H1 (cell line): ENCODE measurements around the gene ZNF483. TPM values are rescaled to one million over a fixed set of nuclear protein-coding genes. Genes with fewer than 3 reads are reported as not detected.

Experiments
- CTCF ChIA-PET: fragments of 300-600 bp; sonication (Branson Sonifier 250); formaldehyde crosslinking; loops from one replicate; lab custom pipeline; 2021; ENCODE audit not compliant: partially characterized antibody; lab: Charles Lee
- POLR2A ChIA-PET: fragments of 300-600 bp; sonication (Branson Sonifier 250); formaldehyde crosslinking; loops from one replicate; lab custom pipeline; 2021; ENCODE audit warnings: inconsistent platforms; ENCODE audit not compliant: partially characterized antibody; lab: Charles Lee
- DNase-seq, 2 experiments: peaks; one replicate each; pipeline versions ENCODE4 v3.0.0 to v3.0.0-alpha.2; 2010 to 2022; ENCODE audit warnings: low spot score in 2 of 2, low read depth in 1 of 2, mixed read lengths in 1 of 2
- FAIRE-seq: peaks from 2 replicates; lab custom pipeline; 2011; peaks lifted over from hg19 to GRCh38; lab: Jason Lieb, UNC
- H2AFZ ChIP-seq: 2 replicates; pipeline ENCODE4 v1.8.1; 2012; ENCODE audit warnings: low read length, inconsistent platforms
- H2AK5ac ChIP-seq: 2 replicates; pipeline ENCODE4 v1.6.1; 2013; ENCODE audit warnings: low read depth, low read length
- H2BK120ac ChIP-seq: replicated peaks from 2 replicates; pipeline ENCODE3; 2013; ENCODE audit warnings: low read depth, low read length, inconsistent platforms
- H2BK12ac ChIP-seq: 2 replicates; pipeline ENCODE4 v1.6.1; 2013; ENCODE audit warnings: low read depth, low read length
- H2BK15ac ChIP-seq: 2 replicates; pipeline ENCODE4 v1.6.1; 2013; ENCODE audit warnings: low read length
- H2BK20ac ChIP-seq: 2 replicates; pipeline ENCODE4 v1.6.1; 2013; ENCODE audit warnings: low read length
- H2BK5ac ChIP-seq: 2 replicates; pipeline ENCODE4 v1.6.1; 2013; ENCODE audit warnings: low read depth, low read length
- H3K14ac ChIP-seq: 2 replicates; pipeline ENCODE4 v1.6.1; 2013; ENCODE audit warnings: inconsistent platforms; ENCODE audit not compliant: insufficient read length
- H3K18ac ChIP-seq: 2 replicates; pipeline ENCODE4 v1.6.1; 2013; ENCODE audit warnings: low read length; ENCODE audit errors: extremely low read depth
- H3K23ac ChIP-seq: 2 replicates; pipeline ENCODE4 v1.6.1; 2013; ENCODE audit warnings: inconsistent platforms; ENCODE audit not compliant: insufficient read length
- H3K23me2 ChIP-seq: 2 replicates; pipeline ENCODE4 v1.6.1; 2013; ENCODE audit warnings: low read depth, low read length
- H3K27ac ChIP-seq: 2 replicates; pipeline ENCODE4 v1.6.1; 2011; ENCODE audit warnings: low read depth, low read length, inconsistent platforms
- H3K27me3 ChIP-seq, 4 experiments: replicated peaks in 1 of 4; 1 replicate in 1 of 4; 2 replicates in 3 of 4; pipeline versions ENCODE4 v1.6.1 to v1.8.1; 2011 to 2013; ENCODE audit warnings: low read length in 3 of 4, mild to moderate bottlenecking in 3 of 4, inconsistent platforms in 2 of 4, mixed read lengths in 2 of 4, moderate library complexity in 1 of 4; ENCODE audit not compliant: control insufficient read depth in 3 of 4, insufficient read depth in 3 of 4; ENCODE audit errors: extremely low read depth in 1 of 4
- H3K36me3 ChIP-seq, 4 experiments: 2 replicates each; pipeline versions ENCODE4 v1.6.1 to v1.8.1; 2011 to 2013; ENCODE audit warnings: mild to moderate bottlenecking in 4 of 4, low read length in 3 of 4, moderate library complexity in 2 of 4, control low read depth in 1 of 4, inconsistent platforms in 1 of 4; ENCODE audit not compliant: insufficient read depth in 4 of 4, control insufficient read depth in 2 of 4
- H3K4ac ChIP-seq: replicated peaks from 2 replicates; pipeline ENCODE3; 2013; ENCODE audit warnings: low read length, low read depth, mixed read lengths, inconsistent platforms; ENCODE audit not compliant: insufficient read length
- H3K4me1 ChIP-seq, 4 experiments: replicated peaks in 1 of 4; 1 replicate in 1 of 4; 2 replicates in 3 of 4; pipeline versions ENCODE4 v1.6.1 to v1.8.1; 2011 to 2013; ENCODE audit warnings: low read length in 3 of 4, inconsistent platforms in 2 of 4, mixed read lengths in 1 of 4; ENCODE audit not compliant: insufficient read depth in 4 of 4, control insufficient read depth in 3 of 4
- H3K4me2 ChIP-seq, 2 experiments: 2 replicates each; pipeline versions ENCODE4 v1.6.1 to v1.8.1; 2011 to 2013; ENCODE audit warnings: low read depth in 2 of 2, low read length in 2 of 2, control low read depth in 1 of 2, inconsistent platforms in 1 of 2, mild to moderate bottlenecking in 1 of 2; ENCODE audit not compliant: insufficient read depth in 1 of 2
- H3K4me3 ChIP-seq, 4 experiments: fragments of 200-600, 300-600 bp in 1 of 4; sonication (generic), shearing (Covaris generic), sonication (Bioruptor Twin) in 1 of 4; 2 replicates each; pipeline versions ENCODE4 v1.5.1 to v1.8.1; 2011 to 2016; ENCODE audit warnings: low read length in 4 of 4, low read depth in 3 of 4, control low read depth in 2 of 4, inconsistent platforms in 2 of 4, mild to moderate bottlenecking in 2 of 4, mixed read lengths in 1 of 4, moderate library complexity in 1 of 4; ENCODE audit not compliant: insufficient read depth in 2 of 4; ENCODE audit errors: extremely low read depth in 1 of 4
- H3K56ac ChIP-seq: replicated peaks from 2 replicates; pipeline ENCODE3; 2013; ENCODE audit warnings: low read depth, mild to moderate bottlenecking, mixed read lengths, low read length, inconsistent platforms; ENCODE audit not compliant: insufficient read length
- H3K79me1 ChIP-seq: 2 replicates; pipeline ENCODE4 v1.6.1; 2013; ENCODE audit warnings: low read depth, low read length, control low read depth
- H3K79me2 ChIP-seq, 2 experiments: 2 replicates each; pipeline versions ENCODE4 v1.6.1 to v1.8.1; 2012 to 2013; ENCODE audit warnings: low read length in 2 of 2, mild to moderate bottlenecking in 2 of 2, inconsistent platforms in 1 of 2; ENCODE audit not compliant: insufficient read depth in 2 of 2, control insufficient read depth in 1 of 2
- H3K9ac ChIP-seq, 4 experiments: replicated peaks in 1 of 4; 1 replicate in 1 of 4; 2 replicates in 3 of 4; pipeline versions ENCODE4 v1.6.1 to v1.8.1; 2011 to 2013; ENCODE audit warnings: low read depth in 3 of 4, low read length in 3 of 4, control low read depth in 2 of 4, mild to moderate bottlenecking in 2 of 4, moderate library complexity in 2 of 4, inconsistent platforms in 1 of 4; ENCODE audit errors: extremely low read depth in 1 of 4
- H3K9me3 ChIP-seq, 2 experiments: 2 replicates each; pipeline versions ENCODE4 v1.6.1 to v1.8.1; 2012 to 2013; ENCODE audit warnings: mild to moderate bottlenecking in 2 of 2, moderate library complexity in 2 of 2, control low read depth in 1 of 2, inconsistent platforms in 1 of 2, low read depth in 1 of 2, low read length in 1 of 2, mixed read lengths in 1 of 2; ENCODE audit not compliant: insufficient read depth in 2 of 2
- H4K20me1 ChIP-seq, 2 experiments: replicated peaks in 1 of 2; 2 replicates each; pipeline versions ENCODE3 to v1.8.1; 2011 to 2013; ENCODE audit warnings: inconsistent platforms in 2 of 2, low read length in 2 of 2, mild to moderate bottlenecking in 1 of 2; ENCODE audit not compliant: insufficient read depth in 2 of 2, control insufficient read depth in 1 of 2
- H4K5ac ChIP-seq: 2 replicates; pipeline ENCODE4 v1.6.1; 2013; ENCODE audit warnings: low read length, low read depth, mixed read lengths, inconsistent platforms; ENCODE audit not compliant: insufficient read length
- H4K8ac ChIP-seq: 2 replicates; pipeline ENCODE4 v1.8.0; 2013; ENCODE audit warnings: mild to moderate bottlenecking, moderate library complexity, low read length, inconsistent platforms; ENCODE audit not compliant: insufficient read depth; ENCODE audit errors: extremely low read depth
- H4K91ac ChIP-seq: replicated peaks from 2 replicates; pipeline ENCODE3; 2013; ENCODE audit warnings: low read length, mixed read lengths, inconsistent platforms; ENCODE audit not compliant: insufficient read length
- ASH2L ChIP-seq: fragments of 200-600, 300-600 bp; sonication (generic); IDR thresholded peaks from one replicate; pipeline ENCODE4 v1.7.1; 2017; ENCODE audit warnings: low read length
- E2F6 ChIP-seq: IDR thresholded peaks from 2 replicates; pipeline ENCODE4 v1.6.1; 2012; ENCODE audit warnings: inconsistent platforms
- HDAC6 ChIP-seq: IDR thresholded peaks from one replicate; pipeline ENCODE4 v1.7.1; 2012; ENCODE audit warnings: low read depth, mild to moderate bottlenecking, inconsistent platforms, low read length, moderate library complexity
- NANOG ChIP-seq: IDR thresholded peaks from 2 replicates; pipeline ENCODE4 v1.6.1; 2011; ENCODE audit warnings: low read length, low read depth, mild to moderate bottlenecking, inconsistent platforms; ENCODE audit not compliant: insufficient read depth, poor library complexity, severe bottlenecking
- SIN3A ChIP-seq, 2 experiments: IDR thresholded peaks in 1 of 2; conservative IDR thresholded peaks in 1 of 2; 2 replicates each; pipeline ENCODE4 v1.6.1; 2011 to 2012; ENCODE audit warnings: low read length in 2 of 2, improper control_type of control experiment in 1 of 2, low read depth in 1 of 2, mild to moderate bottlenecking in 1 of 2
- SIX5 ChIP-seq: IDR thresholded peaks from 2 replicates; pipeline ENCODE4 v1.6.1; 2011; ENCODE audit warnings: mild to moderate bottlenecking, low read depth, low read length
- SRF ChIP-seq: IDR thresholded peaks from 2 replicates; pipeline ENCODE4 v1.6.1; 2011; ENCODE audit warnings: mild to moderate bottlenecking, low read depth, low read length, moderate library complexity
- TAF1 ChIP-seq: IDR thresholded peaks from 2 replicates; pipeline ENCODE4 v1.6.1; 2011; ENCODE audit warnings: mild to moderate bottlenecking, low read depth, low read length
- USF2 ChIP-seq: IDR thresholded peaks from 2 replicates; pipeline ENCODE4 v1.6.1; 2011; ENCODE audit warnings: low read length, improper control_type of control experiment
- polyA plus RNA-seq, 7 experiments: library from polyadenylated mRNA; depleted of rRNA in 3 of 7; stranded (reverse) in 5 of 7; unstranded in 2 of 7; fragments of >200 nt in 5 of 7; fragments of 200-250 nt in 2 of 7; gene quantifications; 1 replicate in 5 of 7; 2 replicates in 1 of 7; 4 replicates in 1 of 7; pipeline versions ENCODE4 v1.2.1 to v1.2.3, GENCODE V29; 2011 to 2013; ENCODE audit warnings: missing spikeins in 2 of 7, mixed read lengths in 2 of 7
- total RNA-seq: library from RNA; stranded (reverse); fragmentation: NEBNext Ultra II Directional; extraction: Animal tissue kit (Norgen Biotek cat#: 25700); gene quantifications from 2 replicates; pipeline ENCODE4 v1.2.1, GENCODE V29; 2021
- TF ChIP-seq, protein P1 (sequence below): IDR thresholded peaks from 2 replicates; pipeline ENCODE4 v1.6.1; 2012; ENCODE audit warnings: low read length, inconsistent platforms

ZNF483 gene
- total and polyA plus RNA-seq, 2 of the 8 experiments (the other 6 are each of a cell fraction or from before 2014, with no cell fraction given) = 4.8 to 83.8 TPM

DNA sequence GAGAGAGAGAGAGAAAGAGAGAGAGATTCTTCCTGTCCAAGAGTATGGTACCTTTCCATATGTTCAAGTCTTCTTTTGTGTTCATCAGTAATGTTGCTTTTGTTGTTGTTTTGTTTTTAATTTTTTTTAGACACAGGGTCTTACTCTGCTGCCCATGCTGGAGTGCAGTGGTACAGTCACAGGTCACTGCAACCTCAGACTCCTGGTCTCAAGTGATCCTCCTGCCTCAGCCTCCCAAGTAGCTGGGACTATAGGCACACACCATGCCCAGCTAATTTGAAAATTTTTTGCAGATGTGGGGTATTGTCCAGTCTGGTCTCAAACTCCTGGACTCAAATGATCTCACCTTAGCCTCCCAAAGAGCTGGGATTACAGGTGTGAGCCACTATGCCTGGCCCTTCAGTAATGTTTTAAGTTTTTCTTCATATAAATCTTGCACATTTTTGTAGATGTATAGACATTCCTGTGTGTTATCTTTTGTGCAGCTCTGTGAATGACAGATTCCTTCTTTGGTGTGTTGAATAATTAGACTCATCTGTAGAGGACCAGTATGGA is 36.3 kb downstream of the ZNF483 start:
- Histone ChIP-seq H3K27me3 (no peaks in the 10 kb centered on the region), H2BK15ac (no peak overlapping the region), H2AFZ (no peak overlapping the region), H2BK5ac (no peak overlapping the region), H2BK120ac (no peak overlapping the region), H3K18ac (no peak overlapping the region), H3K79me1 (no peaks in the 10 kb centered on the region), H2BK12ac (no peak overlapping the region), H3K4me1 (no peaks in the 10 kb centered on the region), H3K23me2 (no peaks in the 10 kb centered on the region; the same call in 1 of the 2 replicates), H4K5ac (no peak overlapping the region), H3K27ac (no peak overlapping the region), H3K4ac (no peak overlapping the region), H3K9me3 (0 out of 4 replicates have a peak, but pooled peaks cover 0 to 3% of the 10 kb centered on the region in 2 experiments), H2AK5ac (no peak overlapping the region), H3K4me2 (no peak overlapping the region), H3K4me3 (no peak overlapping the region), H3K56ac (no peak overlapping the region), H4K91ac (no peak overlapping the region), H2BK20ac (no peak overlapping the region), H3K79me2 (no peaks in the 10 kb centered on the region), H4K8ac (no peak overlapping the region), H3K14ac (no peak overlapping the region), H3K23ac (no peak overlapping the region), H4K20me1 (no peaks in the 10 kb centered on the region), H3K9ac (no peak overlapping the region), H3K36me3 (peaks cover 0 to 8% (median 0%) of the 10 kb centered on the region in 4 experiments; a peak in 2 of 8 replicates)
- CTCF ChIA-PET = no interaction called here
- DNase-seq = no peak
- POLR2A ChIA-PET = interaction anchor here (0.7 to 1.4 kb wide), 4 partner anchors 8 to 34 kb away, joined by 3 to 4 read pairs (median 4); no protein-coding TSS in a partner anchor
- no peak for FAIRE-seq
- TF ChIP-seq E2F6 (no peak), SRF (no peak), NANOG (no peak), ASH2L (no peak), TAF1 (no peak), USF2 (no peak), SIN3A (conservative IDR thresholded peaks at IDR 0.05 in 1 of 2, IDR thresholded peaks at IDR 0.05 in 1 of 2; ENCODE audit: low read depth in 1 of 2, low read length in 2 of 2) (no peak), SIX5 (no peak), HDAC6 (no peak)
- TF ChIP-seq, protein P1, sequence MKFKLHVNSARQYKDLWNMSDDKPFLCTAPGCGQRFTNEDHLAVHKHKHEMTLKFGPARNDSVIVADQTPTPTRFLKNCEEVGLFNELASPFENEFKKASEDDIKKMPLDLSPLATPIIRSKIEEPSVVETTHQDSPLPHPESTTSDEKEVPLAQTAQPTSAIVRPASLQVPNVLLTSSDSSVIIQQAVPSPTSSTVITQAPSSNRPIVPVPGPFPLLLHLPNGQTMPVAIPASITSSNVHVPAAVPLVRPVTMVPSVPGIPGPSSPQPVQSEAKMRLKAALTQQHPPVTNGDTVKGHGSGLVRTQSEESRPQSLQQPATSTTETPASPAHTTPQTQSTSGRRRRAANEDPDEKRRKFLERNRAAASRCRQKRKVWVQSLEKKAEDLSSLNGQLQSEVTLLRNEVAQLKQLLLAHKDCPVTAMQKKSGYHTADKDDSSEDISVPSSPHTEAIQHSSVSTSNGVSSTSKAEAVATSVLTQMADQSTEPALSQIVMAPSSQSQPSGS = no peak
